Esophagus mucosa (tissue), 1 donor: ENCODE results near the gene EOLA1. TPM values are rescaled to one million over a fixed set of nuclear protein-coding genes. Genes with fewer than 3 reads are reported as not detected.
"Not testable (repeated sequence)": the region's sequence is repeated elsewhere in the genome, so short reads cannot be mapped to it uniquely, and the experiment has no call there.

Experiments
- ATAC-seq: fragments of 200-7000 bp; cut with Tn5 transposase; one replicate; pipeline ENCODE4 v1.9.1; 2020
- total RNA-seq: library from RNA; stranded (reverse); gene quantifications from one replicate; pipeline ENCODE4 v1.2.4, GENCODE V29; 2023
- donor health status: DM: yes; HTN: yes; CAD: no.

The EOLA1 gene
- total RNA-seq, 1 donor from 2014 or later = 14.6 TPM

DNA sequence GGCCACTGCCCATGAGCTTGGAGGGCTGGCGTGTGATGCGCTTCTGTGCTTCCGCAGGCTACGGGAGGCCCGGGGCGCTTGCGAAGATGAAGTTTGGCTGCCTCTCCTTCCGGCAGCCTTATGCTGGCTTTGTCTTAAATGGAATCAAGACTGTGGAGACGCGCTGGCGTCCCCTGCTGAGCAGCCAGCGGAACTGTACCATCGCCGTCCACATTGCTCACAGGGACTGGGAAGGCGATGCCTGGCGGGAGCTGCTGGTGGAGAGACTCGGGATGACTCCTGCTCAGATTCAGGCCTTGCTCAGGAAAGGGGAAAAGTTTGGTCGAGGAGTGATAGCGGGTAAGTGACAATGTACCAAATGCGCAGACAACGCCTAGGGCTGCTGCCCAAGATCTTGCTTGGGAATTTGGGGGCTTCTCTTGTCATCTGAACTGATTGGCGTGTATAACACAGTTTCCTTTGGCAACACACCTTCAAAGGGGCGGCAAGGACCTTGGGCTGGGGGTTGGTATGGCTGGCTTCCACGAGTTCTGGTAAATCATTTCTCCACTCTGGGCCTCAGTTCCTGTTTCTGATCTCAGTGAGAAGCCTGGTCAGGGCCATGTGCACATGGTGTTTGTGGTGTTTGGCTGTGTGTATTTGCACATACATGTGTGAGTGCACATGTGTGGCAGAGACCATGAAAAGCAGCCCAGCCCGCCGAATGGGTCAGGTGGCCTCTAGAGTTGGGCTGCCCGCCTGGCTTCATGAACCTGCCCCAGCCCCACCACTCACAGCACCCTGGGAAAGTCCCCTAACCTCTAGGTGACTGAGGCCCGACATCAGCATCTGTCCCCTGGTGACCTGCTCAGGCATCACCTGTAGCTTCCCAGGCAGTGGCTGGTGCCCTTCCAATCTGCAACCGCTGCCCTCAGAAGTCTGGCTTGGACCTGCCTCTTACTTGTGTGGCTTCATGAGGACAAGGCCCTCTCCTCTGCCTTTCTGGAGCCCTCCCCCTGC, 5.0 kb downstream of the EOLA1 start:
- not testable (repeated sequence) for ATAC-seq

GRCh38 chrX:149546962-149547361, 6.2 kb downstream of the EOLA1 start:
- not testable (repeated sequence) for ATAC-seq

DNA sequence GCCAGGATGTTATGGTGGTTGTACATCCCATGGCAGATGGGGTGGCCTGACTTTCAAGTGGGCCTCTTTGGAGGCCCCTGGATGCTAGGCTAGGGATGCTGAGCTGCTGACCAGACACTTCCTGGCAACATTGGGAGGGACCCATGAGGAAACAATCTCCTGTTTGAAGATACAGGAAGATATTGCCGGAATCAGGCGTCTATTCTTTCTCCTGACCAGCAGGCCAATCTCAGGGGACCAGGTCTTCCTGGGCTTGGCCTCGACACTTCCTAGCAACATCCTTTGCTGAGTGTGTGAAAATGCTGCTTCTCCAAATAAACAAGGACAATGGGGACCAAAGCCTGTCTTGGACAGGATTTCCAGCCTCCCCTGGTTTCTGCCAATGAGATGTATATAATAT, 7.0 kb downstream of the EOLA1 start:
- not testable (repeated sequence) for ATAC-seq

DNA sequence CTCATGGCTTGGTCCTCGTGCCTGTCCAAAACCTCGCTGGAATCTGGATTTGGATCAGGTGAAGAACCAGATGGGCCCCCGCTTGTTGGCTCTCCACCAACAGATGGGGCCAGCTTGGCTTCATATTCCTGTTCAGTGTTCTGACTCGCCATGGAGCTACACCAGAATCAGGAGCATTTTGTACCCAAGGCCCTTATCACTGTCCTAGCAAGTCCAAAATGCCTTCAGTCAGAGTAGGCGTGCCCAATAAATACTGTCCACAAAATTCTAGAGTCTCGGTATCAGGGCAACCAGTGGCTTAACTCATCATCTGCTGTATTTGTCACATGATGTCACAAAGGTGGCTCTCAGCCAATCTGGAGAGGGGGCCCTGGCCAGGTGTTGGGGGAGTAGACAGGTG, 8.9 kb downstream of the EOLA1 start, which contains the start of gene HSFX3:
Gene HSFX3 (minus strand): TSS at position 224 of the 400 bp plus-strand sequence. CDS start 72 bp downstream, at position 152.
- not testable (repeated sequence) for ATAC-seq

- ATAC-seq = not testable (repeated sequence)
Measured at GRCh38 chrX:149550454-149550853, 9.6 kb downstream of the EOLA1 start.

DNA sequence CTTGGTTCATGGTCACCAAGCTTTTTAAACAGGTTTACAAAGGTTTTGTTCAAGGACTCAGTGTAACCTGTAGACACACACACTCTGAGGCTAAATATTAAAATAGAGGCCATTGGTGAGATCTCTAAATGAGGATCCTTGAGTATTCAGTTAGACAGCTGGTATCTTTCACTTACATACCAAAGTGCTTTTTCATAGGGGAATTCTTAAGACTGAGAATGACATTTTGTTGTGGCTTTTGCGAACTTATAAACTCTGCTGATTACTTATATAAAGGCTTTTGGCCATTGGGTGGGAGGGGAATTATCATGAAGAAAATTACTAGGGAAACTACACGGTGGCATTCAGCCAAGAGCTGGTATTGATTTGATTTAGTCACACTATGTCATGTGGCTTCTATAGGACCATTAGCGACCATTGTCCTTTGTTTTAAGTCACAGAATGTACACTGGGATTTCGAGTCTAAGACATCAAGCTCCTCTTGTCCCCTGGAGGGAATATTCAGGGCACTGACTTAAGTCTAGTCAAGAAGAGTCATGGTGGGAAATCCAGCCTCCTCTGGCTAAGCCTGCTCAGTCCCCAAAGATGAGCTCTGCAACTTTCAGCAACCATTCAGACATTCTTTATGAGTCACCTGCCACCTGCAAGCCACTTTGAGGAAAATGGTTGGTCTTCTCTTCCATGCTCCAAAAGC, 10.6 kb downstream of the EOLA1 start:
- ATAC-seq = not testable (repeated sequence)

DNA sequence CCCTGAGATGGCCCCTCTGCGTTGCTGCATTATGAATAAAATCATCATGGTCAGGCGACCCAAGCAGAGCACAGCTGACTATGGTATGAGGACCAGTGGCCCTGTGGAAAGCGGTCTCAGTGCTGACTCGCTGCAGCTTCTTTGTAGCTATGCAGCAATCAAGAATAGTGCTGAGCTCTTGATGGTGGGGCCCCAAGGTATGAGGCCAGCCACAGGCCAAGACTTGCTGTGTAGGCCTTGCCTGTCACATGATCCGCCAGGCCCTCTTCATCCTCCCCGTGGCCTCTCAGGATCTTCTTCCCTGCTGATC, 11.1 kb downstream of the EOLA1 start:
- ATAC-seq = peak; percentile 29

- ATAC-seq = not testable (repeated sequence)
Measured at GRCh38 chrX:149555251-149555650, 14.4 kb downstream of the EOLA1 start.

DNA sequence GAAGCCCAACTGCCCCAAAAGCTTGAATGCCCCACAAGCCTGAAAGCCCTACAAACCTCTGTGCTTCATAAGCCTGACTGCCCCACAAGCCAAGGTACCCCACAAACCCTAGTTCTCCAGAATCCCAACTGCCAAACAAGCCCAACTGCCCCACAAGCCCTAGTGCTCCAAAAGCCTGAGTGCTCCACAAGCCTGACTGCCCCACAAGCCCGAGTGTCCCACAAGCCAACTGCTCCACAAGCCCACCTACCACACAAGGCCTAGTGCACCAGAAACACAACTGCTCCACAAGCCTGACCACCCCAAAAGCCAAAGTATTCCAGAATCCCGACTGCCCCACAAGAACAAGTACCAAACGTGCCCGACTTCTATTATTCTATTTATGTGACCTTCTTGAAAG, 22.5 kb downstream of the EOLA1 start:
- no peak for ATAC-seq

GRCh38 chrX:149567621-149568417, 27.0 kb downstream of the EOLA1 start:
- ATAC-seq = no peak

- ATAC-seq = no peak
Measured at GRCh38 chrX:149568701-149569296, 28.0 kb downstream of the EOLA1 start.

DNA sequence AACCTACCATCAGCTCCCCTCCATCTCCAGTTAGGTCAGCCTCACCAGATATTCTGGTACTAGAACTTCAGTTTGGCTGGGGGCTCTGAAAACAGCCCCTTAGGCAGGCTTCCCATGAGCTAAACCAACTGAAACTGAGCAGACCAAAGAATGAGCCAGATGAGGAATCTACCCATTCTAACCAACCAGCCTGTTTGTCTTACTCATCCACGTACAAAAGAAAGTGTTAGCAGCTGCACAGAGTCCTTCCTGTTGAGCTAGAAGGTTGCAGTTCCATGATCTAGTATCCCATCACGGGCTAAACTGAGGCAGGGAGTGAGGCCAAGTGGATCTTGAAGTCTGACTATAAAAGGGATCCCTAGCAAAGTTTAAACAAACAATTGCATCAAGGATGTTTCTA, 29.0 kb downstream of the EOLA1 start:
- no peak for ATAC-seq

GRCh38 chrX:149570668-149571067, 29.9 kb downstream of the EOLA1 start:
- peak; percentile 77 for ATAC-seq

- no peak for ATAC-seq
Measured at GRCh38 chrX:149571770-149572169, 31.0 kb downstream of the EOLA1 start.

GRCh38 chrX:149572743-149573142, 31.9 kb downstream of the EOLA1 start:
- ATAC-seq = no peak

DNA sequence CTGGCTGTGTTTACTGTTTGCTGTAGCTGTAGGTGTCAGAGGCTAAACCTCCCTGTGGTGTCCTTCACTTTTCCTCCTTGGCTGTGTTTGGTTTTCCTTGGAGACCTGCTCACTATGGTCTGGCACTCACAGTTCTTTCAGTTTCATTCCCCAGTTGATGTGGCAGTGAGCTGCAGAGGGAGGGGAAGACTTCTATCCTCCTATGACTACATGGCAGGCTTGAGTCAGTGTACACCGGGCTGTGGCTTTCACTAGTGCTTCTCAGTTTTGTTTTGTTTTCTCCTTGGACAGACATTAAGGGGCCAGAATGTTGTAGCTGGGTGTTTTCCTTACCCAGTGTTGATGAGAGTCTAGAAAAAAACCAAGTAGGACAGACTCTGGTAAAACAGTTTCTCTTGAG, 32.6 kb downstream of the EOLA1 start:
- ATAC-seq = peak; percentile 43

GRCh38 chrX:149585631-149586030, 44.8 kb downstream of the EOLA1 start:
- peak; percentile 27 for ATAC-seq

DNA sequence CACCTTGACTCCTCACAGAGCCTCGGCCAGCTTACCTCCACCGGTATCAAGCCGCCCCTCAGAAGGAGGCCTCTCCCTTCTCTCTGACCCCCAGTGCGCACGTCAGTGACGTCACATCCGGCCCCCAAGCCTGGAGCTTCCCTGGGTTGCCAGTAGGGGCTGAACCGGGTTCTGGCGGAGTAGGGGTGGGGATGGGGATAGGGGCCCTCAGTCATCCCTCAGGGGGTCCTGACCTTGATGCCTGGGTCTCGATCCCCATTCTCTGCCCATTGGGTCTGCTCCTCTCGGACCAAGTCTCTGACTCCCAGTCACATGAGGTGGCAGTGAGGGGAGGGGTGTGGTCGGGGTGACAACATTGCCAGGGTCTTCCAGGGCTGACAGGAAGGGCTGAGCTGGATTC, 46.5 kb downstream of the EOLA1 start, which contains the start of gene MAGEA9B:
Gene MAGEA9B (minus strand): TSS at position 101 of the 400 bp plus-strand sequence. CDS start 4,280 bp downstream, outside the sequence.
- not testable (repeated sequence) for ATAC-seq

GRCh38 chrX:149590993-149591392, 50.2 kb downstream of the EOLA1 start:
- ATAC-seq = not testable (repeated sequence)

- not testable (repeated sequence) for ATAC-seq
Measured at GRCh38 chrX:149595214-149595613, 54.4 kb downstream of the EOLA1 start, which contains the start of gene HSFX2. Gene HSFX2, minus strand, starts transcription at chrX:149595314. Its CDS starts 614 bp downstream, at chrX:149594700.

GRCh38 chrX:149595943-149596342, 55.1 kb downstream of the EOLA1 start:
- not testable (repeated sequence) for ATAC-seq
